K562 (cell line): Measurements from ENCODE around the gene RBFOX1. TPM values are rescaled to one million over a fixed set of nuclear protein-coding genes. Genes with fewer than 3 reads are reported as not detected.

Experiments used
- ATAC-seq: fragments of 200-7000 bp; cut with Tn5 transposase; 3 replicates; pipeline ENCODE4 v1.9.1; 2020; ENCODE audit warnings: moderate library complexity
- BruUV-seq: library from RNA; stranded (reverse); fragments of 400-500 nt; replicated peaks from 2 replicates; lab custom pipeline; 2021; lab: Mats Ljungman, UMichigan
- CTCF ChIA-PET: fragments of 300-600 bp; formaldehyde crosslinking; extraction: SDS; loops from one replicate; lab custom pipeline; 2021; ENCODE audit warnings: low intra/inter-chr PET ratio; lab: Yijun Ruan, JAX
- POLR2A ChIA-PET: fragments of 300-600, 350-650 bp; sonication (Branson Sonifier 250); formaldehyde crosslinking; extraction: SDS; loops from one replicate; lab custom pipeline; 2021; ENCODE audit warnings: antibody characterized with exemption, inconsistent platforms; lab: Yijun Ruan, JAX
- DNase-seq, 4 experiments: peaks; one replicate each; pipeline versions ENCODE4 v3.0.0 to v3.0.0-alpha.2; 2011 to 2018; ENCODE audit warnings: low spot score in 3 of 4, mixed read lengths in 3 of 4; ENCODE audit errors: extremely low read depth in 1 of 4
- FAIRE-seq: peaks from 2 replicates; lab custom pipeline; 2011; peaks lifted over from hg19 to GRCh38; lab: Jason Lieb, UNC
- H2AFZ ChIP-seq: 2 replicates; pipeline ENCODE4 v1.6.0; 2011; ENCODE audit warnings: low read depth, low read length, control low read depth, inconsistent platforms
- H3K27ac ChIP-seq: fragments of 200-600 bp; 3 replicates; pipeline ENCODE4 v1.8.0; 2011; ENCODE audit warnings: low read depth, mild to moderate bottlenecking, control low read depth, inconsistent platforms, low read length, moderate library complexity, mixed read lengths; ENCODE audit errors: extremely low read depth
- H3K27me3 ChIP-seq, 2 experiments: fragments of 300-600 bp in 1 of 2; 2 replicates in 1 of 2; 3 replicates in 1 of 2; pipeline versions ENCODE4 v1.6.0 to v1.8.0; 2011; ENCODE audit warnings: inconsistent platforms in 2 of 2, low read length in 2 of 2, mild to moderate bottlenecking in 1 of 2, mixed read lengths in 1 of 2, moderate library complexity in 1 of 2; ENCODE audit not compliant: control insufficient read depth in 2 of 2, insufficient read depth in 2 of 2
- H3K36me3 ChIP-seq: fragments of 300-600 bp; 3 replicates; pipeline ENCODE4 v1.8.0; 2011; ENCODE audit warnings: mild to moderate bottlenecking, low read length, inconsistent platforms; ENCODE audit not compliant: control insufficient read depth, insufficient read depth
- H3K4me1 ChIP-seq, 2 experiments: fragments of 200-600 bp in 1 of 2; replicated peaks in 1 of 2; 2 replicates in 1 of 2; 3 replicates in 1 of 2; pipeline versions ENCODE4 v1.5.1 to v1.8.0; 2011; ENCODE audit warnings: inconsistent platforms in 2 of 2, low read length in 2 of 2, mild to moderate bottlenecking in 1 of 2, mixed read lengths in 1 of 2, moderate library complexity in 1 of 2; ENCODE audit not compliant: control insufficient read depth in 2 of 2, insufficient read depth in 2 of 2
- H3K4me2 ChIP-seq: 2 replicates; pipeline ENCODE4 v1.6.1; 2011; ENCODE audit warnings: low read length, control low read depth, inconsistent platforms, mixed read lengths; ENCODE audit not compliant: insufficient read depth
- H3K4me3 ChIP-seq: fragments of 200-600 bp; sonication (generic), shearing (Covaris generic); 2 replicates; pipeline ENCODE4 v1.5.1; 2016; ENCODE audit warnings: control low read depth, inconsistent platforms
- H3K79me2 ChIP-seq: fragments of 200-600 bp; 3 replicates; pipeline ENCODE4 v1.8.0; 2011; ENCODE audit warnings: low read length, inconsistent platforms; ENCODE audit not compliant: control insufficient read depth, insufficient read depth
- H3K9ac ChIP-seq, 2 experiments: 2 replicates each; pipeline versions ENCODE4 v1.6.0 to v1.6.1; 2011; ENCODE audit warnings: low read depth in 2 of 2, low read length in 2 of 2, control low read depth in 1 of 2, inconsistent platforms in 1 of 2, mild to moderate bottlenecking in 1 of 2, mixed read lengths in 1 of 2; ENCODE audit not compliant: insufficient read depth in 1 of 2
- H3K9me1 ChIP-seq: one replicate; pipeline ENCODE4 v1.6.0; 2011; ENCODE audit warnings: inconsistent platforms, mild to moderate bottlenecking, low read length, moderate library complexity; ENCODE audit not compliant: control insufficient read depth, insufficient read depth
- H3K9me3 ChIP-seq: replicated peaks from 2 replicates; pipeline ENCODE4 v1.5.1; 2011; ENCODE audit warnings: low read depth, low read length, inconsistent platforms; ENCODE audit not compliant: control insufficient read depth, insufficient read depth
- H4K20me1 ChIP-seq: replicated peaks from 2 replicates; pipeline ENCODE4 v1.6.1; 2011; ENCODE audit warnings: low read length, inconsistent platforms, mixed read lengths; ENCODE audit not compliant: control insufficient read depth, insufficient read depth
- ARID1B ChIP-seq: fragments of 450-650 bp; IDR thresholded peaks from 2 replicates; pipeline ENCODE4 v1.6.1; 2016; ENCODE audit warnings: antibody characterized with exemption, mild to moderate bottlenecking, inconsistent platforms
- FOXJ3 ChIP-seq: sonication (generic); formaldehyde crosslinking; IDR thresholded peaks from 2 replicates; pipeline ENCODE4 v1.4.0; 2020; ENCODE audit warnings: mild to moderate bottlenecking, missing genetic modification reagents
- GTF2B ChIP-seq: IDR thresholded peaks from 2 replicates; pipeline ENCODE4 v1.6.1; 2011; ENCODE audit not compliant: insufficient read length; ENCODE audit errors: extremely low read depth
- HDAC2 ChIP-seq: fragments of 450-650 bp; IDR thresholded peaks from 2 replicates; pipeline ENCODE4 v1.6.1; 2016; ENCODE audit warnings: mild to moderate bottlenecking
- LCOR ChIP-seq: sonication (generic); formaldehyde crosslinking; IDR thresholded peaks from 2 replicates; pipeline ENCODE4 v1.8.0; 2022; ENCODE audit warnings: mild to moderate bottlenecking, missing genetic modification reagents
- MED1 ChIP-seq: sonication (generic); formaldehyde crosslinking; IDR thresholded peaks from 2 replicates; pipeline ENCODE4 v1.8.1; 2023; ENCODE audit warnings: missing genetic modification reagents, borderline replicate concordance
- MXD1 ChIP-seq: fragments of 250-450 bp; sonication (Bioruptor Pico); IDR thresholded peaks from 2 replicates; pipeline ENCODE4 v1.8.0; 2021; ENCODE audit warnings: borderline replicate concordance, mild to moderate bottlenecking, moderate library complexity; ENCODE audit not compliant: poor library complexity, severe bottlenecking
- NR4A1 ChIP-seq, 2 experiments: fragments of 250-450 bp in 1 of 2; fragments of 450-650 bp in 1 of 2; sonication (Bioruptor Pico) in 1 of 2; IDR thresholded peaks; 2 replicates each; pipeline versions ENCODE4 v1.4.0 to v1.6.1; 2016 to 2020; ENCODE audit warnings: mild to moderate bottlenecking in 2 of 2, missing compliant biosample characterization in 1 of 2, missing genetic modification characterization in 1 of 2, moderate library complexity in 1 of 2
- POLR2B ChIP-seq: fragments of 450-650 bp; IDR thresholded peaks from 2 replicates; pipeline ENCODE4 v1.6.1; 2018; ENCODE audit warnings: low read depth; ENCODE audit not compliant: partially characterized antibody
- RBBP5 ChIP-seq: fragments of 200-600 bp; sonication (generic); IDR thresholded peaks from 2 replicates; pipeline ENCODE4 v1.6.1; 2012; ENCODE audit warnings: borderline replicate concordance, mild to moderate bottlenecking, low read length, control low read depth, inconsistent platforms; ENCODE audit not compliant: insufficient read depth, poor library complexity, severe bottlenecking
- SAP30 ChIP-seq: fragments of 200-600 bp; sonication (generic); IDR thresholded peaks from 2 replicates; pipeline ENCODE4 v1.6.1; 2012; ENCODE audit warnings: borderline replicate concordance, low read depth, mild to moderate bottlenecking, moderate library complexity, low read length, control low read depth, inconsistent platforms; ENCODE audit not compliant: insufficient read depth, poor library complexity, severe bottlenecking
- SRSF3 ChIP-seq: fragments of 200-400 bp; formaldehyde crosslinking; IDR thresholded peaks from 2 replicates; pipeline ENCODE4 v1.6.1; 2016; ENCODE audit warnings: mild to moderate bottlenecking, low read length, moderate library complexity; ENCODE audit not compliant: insufficient read depth
- TSC22D4 ChIP-seq: fragments of 450-650 bp; IDR thresholded peaks from 2 replicates; pipeline ENCODE4 v1.6.1; 2016; ENCODE audit warnings: missing genetic modification characterization, missing biosample characterization, control low read depth
- ZC3H11A ChIP-seq: IDR thresholded peaks from 2 replicates; pipeline ENCODE4 v1.6.1; 2012; ENCODE audit warnings: low read depth, low read length, improper control_type of control experiment
- ZFP36 ChIP-seq: fragments of 150-350 bp; IDR thresholded peaks from 2 replicates; pipeline ENCODE4 v1.6.1; 2018; ENCODE audit warnings: low read length, low read depth; ENCODE audit not compliant: partially characterized antibody
- ZNF175 ChIP-seq: fragments of 200-800 bp; sonication (Bioruptor generic); IDR thresholded peaks from 2 replicates; pipeline ENCODE4 v1.6.1; 2016; ENCODE audit warnings: low read depth, mild to moderate bottlenecking, missing genetic modification characterization, missing compliant biosample characterization
- ZNF695 ChIP-seq: fragments of 450-650 bp; formaldehyde crosslinking; IDR thresholded peaks from 2 replicates; pipeline ENCODE4 v1.4.0; 2020; ENCODE audit warnings: mild to moderate bottlenecking, moderate library complexity
- ZNF830 ChIP-seq: fragments of 250-450 bp; sonication (Bioruptor Pico); IDR thresholded peaks from 2 replicates; pipeline ENCODE4 v1.5.0; 2021; ENCODE audit warnings: mild to moderate bottlenecking
- WGBS: fragments of 100-300 bp; shearing (Covaris generic); methylation state at CpG from one replicate; pipeline ENCODE4 v1.1.6; 2016; ENCODE audit warnings: low coverage, mixed read lengths; ENCODE audit not compliant: insufficient coverage; ENCODE audit errors: missing lambda C conversion rate; 5-methylcytosine and 5-hydroxymethylcytosine counted together
- in situ Hi-C: fragments of 300-500 bp; cut with MboI; formaldehyde crosslinking; loops from 4 replicates; pipeline ENCODE4 v1.15.0; 2018; ENCODE audit warnings: inconsistent platforms, mixed read lengths
- intact Hi-C: fragments of 100-400 bp; cut with micrococcal nuclease; formaldehyde crosslinking; loops from 2 replicates; pipeline ENCODE4 v1.14.2; 2022
- polyA plus RNA-seq, 8 experiments: library from polyadenylated mRNA; depleted of rRNA in 4 of 8; stranded (reverse) in 5 of 8; unstranded in 3 of 8; fragments of >200 nt; fragmentation: Nextera tagmentation in 2 of 8; fragmentation: Illumina TruSeq in 1 of 8; extraction: Ambion mirVana in 2 of 8; extraction: Trizol in 1 of 8; gene quantifications; 2 replicates each; pipeline versions ENCODE4 v1.2.1 to v1.2.3, GENCODE V29; 2011 to 2014; ENCODE audit warnings: inconsistent platforms in 1 of 8, missing spikeins in 1 of 8
- total RNA-seq, 7 experiments: library from RNA; depleted of rRNA in 6 of 7; stranded (reverse); fragments of >200 nt in 6 of 7; fragmentation: Illumina TruSeq in 2 of 7; extraction: Trizol in 2 of 7; gene quantifications; 2 replicates each; pipeline versions ENCODE4 v1.2.1 to v1.2.3, GENCODE V29; 2011 to 2021; ENCODE audit warnings: low replicate concordance in 1 of 7
- TF ChIP-seq, protein P1 (sequence below): fragments of 250-450 bp; sonication (Bioruptor Pico); IDR thresholded peaks from 2 replicates; pipeline ENCODE4 v1.5.0; 2021; ENCODE audit warnings: mild to moderate bottlenecking, borderline replicate concordance

RBFOX1 gene
- total and polyA plus RNA-seq, 9 of the 15 experiments (the other 6 are each of a cell fraction or from before 2014, with no cell fraction given), result 0.03 TPM; not detected in 8

- H3K9me1 ChIP-seq, result no peaks in the 10 kb centered on the region
- no peaks in the 10 kb centered on the region for H3K79me2 ChIP-seq
- no TSS peak for BruUV-seq
- H3K4me3 ChIP-seq, result no peak overlapping the region
- POLR2A ChIA-PET, result interaction anchor here (0.6 kb wide), 1 partner anchor 39 kb away, joined by 3 read pairs; no protein-coding TSS in a partner anchor
- CTCF ChIA-PET, result no interaction called here
- no peak for TF ChIP-seq ZNF695
- TF ChIP-seq LCOR (CRISPR knock-in tag), result no peak
- TF ChIP-seq ZC3H11A, result no peak
- TF ChIP-seq, protein P1, sequence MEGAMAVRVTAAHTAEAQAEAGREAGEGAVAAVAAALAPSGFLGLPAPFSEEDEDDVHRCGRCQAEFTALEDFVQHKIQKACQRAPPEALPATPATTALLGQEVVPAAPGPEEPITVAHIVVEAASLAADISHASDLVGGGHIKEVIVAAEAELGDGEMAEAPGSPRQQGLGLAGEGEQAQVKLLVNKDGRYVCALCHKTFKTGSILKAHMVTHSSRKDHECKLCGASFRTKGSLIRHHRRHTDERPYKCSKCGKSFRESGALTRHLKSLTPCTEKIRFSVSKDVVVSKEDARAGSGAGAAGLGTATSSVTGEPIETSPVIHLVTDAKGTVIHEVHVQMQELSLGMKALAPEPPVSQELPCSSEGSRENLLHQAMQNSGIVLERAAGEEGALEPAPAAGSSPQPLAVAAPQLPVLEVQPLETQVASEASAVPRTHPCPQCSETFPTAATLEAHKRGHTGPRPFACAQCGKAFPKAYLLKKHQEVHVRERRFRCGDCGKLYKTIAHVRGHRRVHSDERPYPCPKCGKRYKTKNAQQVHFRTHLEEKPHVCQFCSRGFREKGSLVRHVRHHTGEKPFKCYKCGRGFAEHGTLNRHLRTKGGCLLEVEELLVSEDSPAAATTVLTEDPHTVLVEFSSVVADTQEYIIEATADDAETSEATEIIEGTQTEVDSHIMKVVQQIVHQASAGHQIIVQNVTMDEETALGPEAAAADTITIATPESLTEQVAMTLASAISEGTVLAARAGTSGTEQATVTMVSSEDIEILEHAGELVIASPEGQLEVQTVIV, result no peak
- no peak for TF ChIP-seq NR4A1 (CRISPR knock-in tag; IDR thresholded peaks at IDR 0.05)
- no peak for TF ChIP-seq NR4A1 (tag; IDR thresholded peaks at IDR 0.05)
- no peak for TF ChIP-seq ZNF830
- TF ChIP-seq ZNF175 (CRISPR knock-in tag), result no peak
- no peak for TF ChIP-seq TSC22D4 (tag)
- TF ChIP-seq SAP30, result no peak
- TF ChIP-seq GTF2B, result no peak
- TF ChIP-seq FOXJ3 (CRISPR knock-in tag), result no peak
- TF ChIP-seq RBBP5, result no peak
- TF ChIP-seq MXD1 (CRISPR knock-in tag), result no peak
- no peak for TF ChIP-seq MED1 (CRISPR knock-in tag)
- no peak for TF ChIP-seq ZFP36
- TF ChIP-seq ARID1B, result no peak
- TF ChIP-seq HDAC2, result no peak
- no peak for TF ChIP-seq SRSF3
- TF ChIP-seq POLR2B, result no peak
- no peak overlapping the region for H3K4me2 ChIP-seq
- 0% methylated on average over 5 of the region's 5 CpGs for WGBS
- H3K27ac ChIP-seq, result no peak overlapping the region
- in situ Hi-C loops, result no loop called here
- intact Hi-C loops, result no loop called here
- H3K4me1 ChIP-seq, result no peaks in the 10 kb centered on the region
- ATAC-seq, result no peak
- DNase-seq, result no peak
- no peak for FAIRE-seq
- H3K27me3 ChIP-seq, result peaks cover 0 to 2% of the 10 kb centered on the region in 2 experiments; a peak in 1 of 5 replicates
- H4K20me1 ChIP-seq, result no peaks in the 10 kb centered on the region; the same call in 1 of the 2 replicates
- no peak overlapping the region for H3K9ac ChIP-seq
- no peaks in the 10 kb centered on the region for H3K36me3 ChIP-seq
- no peaks in the 10 kb centered on the region for H3K9me3 ChIP-seq
- H2AFZ ChIP-seq, result no peak overlapping the region
Measured at GRCh38 chr16:7390974-7391373, 58.3 kb downstream of the RBFOX1 start.
